ENCODE data around the gene GET3.
A peak's percentile ranks its signal among the peaks of the same experiment; 100 is the strongest.
"Not testable (repeated sequence)": the region's sequence is repeated elsewhere in the genome, so short reads cannot be mapped to it uniquely, and the experiment has no call there.

Gene GET3

DNA sequence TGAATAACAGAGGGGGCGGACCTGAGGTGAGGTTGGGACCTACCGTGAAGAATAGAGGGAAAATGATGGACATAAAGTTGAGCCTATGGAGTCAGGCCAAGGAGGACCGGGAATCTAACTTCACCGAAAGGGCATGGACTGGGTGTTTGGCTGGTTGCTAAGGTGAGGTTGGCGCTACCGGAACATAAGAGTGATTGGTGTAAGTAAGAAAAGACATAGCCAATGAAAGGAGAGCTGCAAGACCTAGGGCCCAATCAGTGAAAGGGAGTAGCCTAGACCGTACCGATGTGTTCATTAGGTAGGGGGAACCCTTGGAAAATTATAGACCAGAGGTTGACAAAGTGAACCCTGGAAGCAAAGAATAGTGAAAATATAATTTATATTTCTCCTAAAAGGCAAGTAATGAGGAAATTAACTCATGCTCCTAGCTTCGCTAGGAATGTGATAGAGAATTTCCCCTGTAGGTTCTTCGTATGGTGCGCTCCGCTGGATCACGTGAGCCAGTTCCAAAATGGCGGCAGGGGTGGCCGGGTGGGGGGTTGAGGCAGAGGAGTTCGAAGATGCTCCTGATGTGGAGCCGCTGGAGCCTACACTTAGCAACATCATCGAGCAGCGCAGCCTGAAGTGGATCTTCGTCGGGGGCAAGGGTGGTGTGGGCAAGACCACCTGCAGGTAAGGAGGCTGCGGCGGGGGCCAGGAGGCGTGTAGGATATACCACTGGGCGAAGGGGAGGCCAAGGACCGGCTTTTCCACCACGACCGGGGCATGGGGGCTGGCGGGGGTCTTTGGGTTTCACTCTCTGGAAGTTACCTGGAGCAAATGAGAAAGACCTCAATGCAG is at the start of gene GET3:
TSS of gene GET3 (plus strand) at position 503 of the 840 bp plus-strand sequence. CDS start at position 512, 9 bp downstream.
- peak; percentile 96 for DNase-seq

DNA sequence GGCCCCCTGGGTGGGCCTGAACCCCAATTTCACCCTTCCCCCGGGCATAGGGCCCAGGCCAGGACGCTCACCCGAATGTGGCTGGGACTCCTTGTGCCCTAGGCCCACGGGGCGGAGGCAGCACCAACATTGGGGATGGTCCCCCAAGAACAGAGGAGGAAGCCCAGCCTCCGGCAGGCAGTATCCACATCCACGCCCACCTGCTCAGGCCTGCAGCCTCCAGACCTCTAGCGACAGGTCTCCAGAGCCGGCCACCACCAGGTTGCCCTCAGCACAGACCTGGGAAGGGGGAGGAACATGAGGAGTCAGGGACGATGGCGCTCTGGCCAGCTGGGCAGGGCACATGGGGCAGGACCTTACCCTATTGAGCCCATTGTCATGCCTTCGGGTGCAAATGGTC is 48.3 kb upstream of the GET3 start:
- no peak for DNase-seq

DNA sequence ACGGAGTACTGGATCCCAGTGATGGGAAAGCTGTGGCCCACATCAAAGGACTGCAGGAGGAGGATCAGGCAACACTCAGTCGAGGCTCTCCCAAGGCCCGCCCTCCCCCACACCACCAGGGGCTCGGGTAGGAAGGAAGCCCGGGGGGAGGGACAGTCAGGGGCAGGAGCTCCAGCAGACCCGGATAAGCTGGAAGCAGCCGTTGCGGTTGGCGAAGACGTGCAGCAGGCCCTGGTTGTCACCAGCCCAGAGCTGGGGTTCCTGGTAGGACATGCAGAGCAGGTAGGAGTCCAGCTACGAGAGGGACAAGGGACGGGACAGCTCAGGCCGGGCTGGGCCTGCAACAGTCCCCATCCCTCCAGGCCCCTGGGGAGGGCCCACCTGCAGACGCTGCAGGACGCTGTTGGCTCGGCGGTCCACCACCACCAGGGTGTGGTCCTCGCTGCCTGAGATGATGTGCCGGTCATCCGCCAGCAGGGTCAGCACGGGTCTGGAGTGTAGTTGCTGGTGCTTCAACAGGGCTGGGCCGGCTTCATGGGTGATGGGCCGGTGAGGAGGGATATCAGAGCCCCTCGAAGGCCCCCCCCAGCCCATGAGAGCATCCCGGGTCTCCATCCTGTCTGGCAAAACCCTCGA is 47.6 kb upstream of the GET3 start:
- DNase-seq = peak; percentile 91

DNA sequence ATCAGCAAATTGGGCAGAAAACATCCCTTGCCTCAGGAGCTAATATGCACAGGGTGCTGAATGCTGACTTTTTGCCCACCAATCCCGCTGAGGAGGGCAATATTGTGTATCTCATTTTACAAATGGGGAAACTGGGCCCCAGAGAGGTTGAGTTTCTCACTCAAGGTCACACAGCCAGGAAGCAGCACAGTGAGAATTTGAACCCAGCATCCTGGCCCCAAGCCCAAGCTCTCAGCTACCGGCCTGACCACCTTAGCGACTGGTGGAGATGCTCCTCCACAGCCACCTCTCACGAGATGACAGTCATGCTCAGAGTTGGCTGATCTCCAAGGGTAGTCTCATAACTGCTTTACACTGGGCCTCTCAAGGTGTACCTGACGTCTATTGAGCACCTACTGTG is 44.3 kb upstream of the GET3 start:
- DNase-seq = no peak

DNA sequence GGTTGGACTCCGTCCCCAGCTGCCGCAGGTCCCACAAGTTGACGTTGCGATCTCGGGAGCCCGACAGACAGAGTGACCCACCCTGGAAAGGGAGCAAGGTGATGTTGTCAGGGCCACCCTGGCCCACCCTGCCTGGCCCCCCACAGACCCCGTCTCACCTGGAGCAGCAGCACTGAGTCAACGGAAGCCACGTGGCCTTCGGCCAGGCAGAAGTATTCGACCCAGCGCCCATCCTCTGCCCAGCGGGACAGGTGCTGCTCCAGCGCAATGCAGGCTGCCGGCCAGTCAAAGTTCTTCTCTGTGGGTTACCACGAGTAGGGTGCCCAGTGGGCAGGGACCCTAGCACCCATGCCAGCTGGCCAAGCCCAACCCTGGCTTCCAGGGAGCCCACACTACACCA is 42.7 kb upstream of the GET3 start:
- no peak for DNase-seq

DNA sequence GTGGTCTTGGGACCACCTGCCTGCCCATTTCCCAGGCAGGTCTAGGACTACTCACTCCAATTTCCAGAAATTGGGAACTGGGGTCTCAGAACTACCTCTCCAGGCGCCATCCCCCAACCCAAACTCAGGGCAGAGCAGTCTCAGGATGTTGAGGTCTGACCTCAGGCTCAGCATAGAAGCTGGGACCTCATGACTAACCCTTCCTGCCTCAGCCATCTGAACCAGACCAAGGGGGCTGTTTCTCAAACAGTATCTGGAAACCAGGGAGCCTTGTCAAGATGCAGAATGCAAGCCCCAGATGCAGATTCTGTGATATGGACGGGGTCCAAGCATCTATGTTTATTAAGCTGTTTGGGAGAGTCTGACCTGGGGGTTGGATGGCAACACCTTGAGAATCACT is 42.2 kb upstream of the GET3 start:
- DNase-seq = peak; percentile 36

DNA sequence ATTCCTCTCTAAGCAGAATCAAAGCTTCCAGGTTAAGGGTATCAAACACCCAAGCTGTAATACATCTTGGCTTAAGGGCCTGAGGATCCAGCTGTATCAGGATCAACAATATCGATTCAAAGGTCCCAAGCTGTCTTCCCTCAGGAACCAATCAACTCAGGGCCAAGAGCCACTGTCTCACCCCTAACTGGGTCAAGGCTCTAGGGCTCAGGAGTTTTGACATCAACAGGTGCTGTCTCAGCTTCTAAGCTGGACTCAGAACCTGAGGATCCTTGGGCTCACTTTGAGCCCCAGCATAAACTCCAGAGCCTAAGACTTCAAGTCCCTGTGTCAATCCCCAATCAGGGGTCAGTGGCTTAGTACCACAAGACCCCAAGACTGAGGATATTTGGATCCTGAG is 41.8 kb upstream of the GET3 start:
- DNase-seq = no peak

DNA sequence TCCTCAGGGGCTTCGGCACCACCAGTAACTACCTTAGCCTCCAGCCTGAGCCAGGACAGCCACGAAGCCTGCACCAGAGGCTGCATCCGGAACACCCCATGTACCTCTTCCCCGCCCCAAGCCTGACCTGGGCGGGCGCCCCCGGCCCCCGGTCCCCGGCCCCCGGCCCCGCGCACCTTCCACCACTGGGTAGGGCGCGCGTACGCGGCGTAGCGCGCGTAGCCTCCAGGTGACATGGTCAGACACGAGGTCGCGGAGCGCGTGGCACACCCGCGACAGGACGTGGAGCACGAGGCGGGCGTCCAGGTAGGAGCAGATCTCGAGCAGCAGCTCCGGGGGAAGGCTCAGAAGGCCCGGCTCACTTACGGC is 41.3 kb upstream of the GET3 start:
- no peak for DNase-seq

DNA sequence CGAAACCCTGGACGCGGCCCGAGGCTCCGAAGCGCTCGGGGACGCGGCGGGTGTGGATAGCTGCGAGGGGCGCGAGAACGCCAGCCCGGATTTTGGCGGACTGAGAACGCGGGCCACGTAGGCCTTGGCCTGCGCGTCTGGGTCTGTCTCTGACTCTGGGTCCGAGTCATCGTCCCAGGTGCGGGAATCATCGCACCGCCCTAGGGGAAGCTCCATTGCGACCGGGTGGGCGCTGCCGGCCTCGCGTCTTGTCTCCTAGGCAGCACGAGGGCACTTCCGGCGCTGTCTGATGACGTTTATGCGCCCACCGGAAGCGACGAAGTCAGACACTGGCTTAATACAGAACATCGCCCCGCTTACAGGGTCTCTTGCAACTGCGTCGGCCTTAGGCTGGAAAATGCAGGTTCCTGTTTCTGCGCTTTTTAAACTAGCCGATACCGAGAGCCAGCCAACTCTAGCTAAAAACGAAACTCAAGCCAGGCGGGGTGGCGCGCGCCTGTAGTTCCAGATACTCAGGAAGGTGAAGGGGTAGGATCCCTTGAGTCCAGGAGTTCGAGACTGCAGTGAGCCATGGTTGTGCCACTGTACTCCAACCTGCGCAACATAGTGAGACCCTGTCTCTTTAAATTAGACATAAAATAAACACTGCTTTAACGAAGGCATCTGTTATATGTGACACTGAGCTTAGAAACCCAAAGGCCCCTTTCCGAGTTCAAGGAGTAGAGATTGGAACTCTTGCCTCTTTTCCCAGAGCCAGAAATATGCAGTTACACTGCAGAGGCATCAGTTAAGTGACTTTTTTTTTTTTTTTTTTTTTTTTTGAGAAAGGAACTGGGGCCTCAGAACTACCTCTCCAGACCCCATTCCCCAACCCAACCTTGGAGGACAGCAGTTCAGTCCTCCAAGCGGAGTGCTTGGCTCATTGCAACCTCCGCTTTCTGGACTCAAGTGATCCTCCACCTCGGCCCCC is 40.6 kb upstream of the GET3 start, which contains the start of gene FBXW9:
TSS of gene FBXW9 (minus strand) at position 266 of the 970 bp plus-strand sequence. CDS start at position 216, 50 bp downstream.
- peak; percentile 94 for DNase-seq

DNA sequence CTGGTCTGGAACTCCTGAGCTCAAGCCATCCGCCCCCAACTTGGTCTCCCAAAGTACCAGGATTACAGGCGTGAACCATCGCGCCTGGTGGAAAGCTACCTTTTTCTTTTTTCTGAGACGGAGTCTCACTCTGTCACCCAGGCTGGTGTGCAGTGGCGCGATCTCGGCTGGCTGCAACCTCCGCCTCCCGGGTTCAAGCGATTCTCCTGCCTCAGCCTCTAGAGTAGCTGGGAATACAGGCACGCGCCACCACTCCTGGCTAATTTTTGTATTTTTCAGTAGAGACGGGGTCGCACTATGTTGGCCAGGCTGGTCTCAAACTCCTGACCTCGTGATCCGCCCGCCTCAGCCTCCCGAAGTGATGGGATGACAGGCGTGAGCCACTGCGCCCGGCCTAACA is 39.9 kb upstream of the GET3 start:
- not testable (repeated sequence) for DNase-seq

DNA sequence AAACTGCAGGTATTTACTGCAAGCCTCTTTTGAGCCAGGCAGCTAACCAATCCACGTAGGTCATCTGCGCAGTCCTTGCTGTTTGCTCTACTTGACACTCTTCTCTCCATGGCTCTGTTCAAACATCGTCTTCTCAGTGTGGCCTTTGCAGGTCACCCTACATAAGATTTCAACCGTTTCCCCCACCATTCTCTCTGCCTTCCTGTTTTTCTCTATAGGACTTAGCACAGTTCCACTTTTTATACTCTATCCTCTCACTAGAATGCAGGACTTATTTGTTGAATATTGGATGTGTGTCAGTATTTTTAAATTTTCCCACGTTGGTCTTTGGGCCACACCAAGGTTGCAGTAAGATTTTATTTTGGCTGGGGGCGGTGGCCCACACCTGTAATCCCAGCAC is 39.2 kb upstream of the GET3 start:
- DNase-seq = no peak

DNA sequence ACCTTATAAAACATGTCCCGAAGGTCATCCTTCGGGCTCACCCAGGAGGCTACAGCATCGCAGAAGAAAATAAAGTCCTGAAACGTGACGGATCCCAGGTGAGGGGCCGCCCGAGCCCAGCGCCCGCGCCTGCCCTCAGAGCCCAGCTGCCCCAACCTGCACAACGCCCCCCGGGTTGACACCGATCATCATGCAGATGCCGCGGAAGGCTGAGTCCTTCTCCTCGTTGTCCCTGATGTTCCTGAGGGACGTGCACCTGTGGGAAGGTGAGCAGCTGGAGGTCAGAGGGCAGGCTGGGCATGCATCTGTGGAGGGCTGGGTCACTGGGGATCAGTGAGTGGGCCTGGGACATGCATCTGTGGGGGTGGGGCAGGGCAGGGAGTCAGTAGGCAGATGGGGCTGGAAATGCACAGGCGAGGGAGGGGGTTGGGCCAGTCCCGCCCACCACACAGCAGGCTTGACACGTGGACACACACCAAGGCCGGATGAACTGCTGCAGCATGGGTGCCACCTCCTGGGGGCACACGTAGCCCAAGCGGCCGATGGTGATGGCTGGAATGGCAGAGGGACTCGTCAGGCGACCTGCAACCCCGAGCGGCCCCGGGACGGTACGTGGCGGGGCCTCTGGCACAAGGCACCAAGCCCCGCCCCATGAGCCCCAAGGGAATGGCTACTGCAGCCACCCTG is 35.6 kb upstream of the GET3 start:
- DNase-seq = no peak

DNA sequence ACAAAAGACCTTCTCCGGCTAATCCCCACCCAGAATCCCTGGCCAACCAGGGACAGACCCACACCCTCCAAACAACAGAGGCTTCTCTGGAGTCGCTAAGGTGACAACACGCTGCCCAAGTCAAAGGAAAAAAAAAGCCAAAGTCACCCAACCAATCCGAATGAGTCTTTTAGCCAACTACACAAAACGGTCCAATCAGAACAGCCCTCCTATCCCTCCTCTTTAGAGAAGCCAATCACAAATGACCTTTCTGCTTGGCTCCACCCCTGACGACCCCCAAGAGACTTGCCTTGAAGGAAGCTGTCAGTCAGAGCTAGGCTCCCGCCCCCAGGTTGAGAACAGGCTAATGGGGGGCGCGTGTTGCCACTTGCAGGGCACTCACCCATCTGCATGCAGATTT is 34.3 kb upstream of the GET3 start:
- DNase-seq = peak; percentile 46

DNA sequence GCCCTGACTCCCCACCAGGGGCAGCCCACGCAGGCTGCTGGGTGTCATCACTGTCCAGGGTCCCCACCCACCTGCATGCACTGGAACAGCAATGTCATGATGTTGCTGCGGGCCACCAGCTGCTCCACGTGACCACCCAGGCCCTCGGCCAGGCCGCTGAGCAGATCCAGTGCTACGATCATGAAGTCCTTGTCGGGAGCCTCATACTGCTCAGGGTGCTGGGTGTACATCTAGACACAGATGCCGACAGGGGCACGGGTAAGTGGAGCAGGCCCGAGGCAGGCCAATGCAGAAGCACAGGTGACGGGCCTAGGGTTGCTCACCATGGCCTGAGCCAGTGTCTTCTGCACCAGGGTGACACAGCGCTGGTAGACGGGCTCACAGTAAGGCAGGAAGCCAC is 32.1 kb upstream of the GET3 start:
- DNase-seq = no peak

DNA sequence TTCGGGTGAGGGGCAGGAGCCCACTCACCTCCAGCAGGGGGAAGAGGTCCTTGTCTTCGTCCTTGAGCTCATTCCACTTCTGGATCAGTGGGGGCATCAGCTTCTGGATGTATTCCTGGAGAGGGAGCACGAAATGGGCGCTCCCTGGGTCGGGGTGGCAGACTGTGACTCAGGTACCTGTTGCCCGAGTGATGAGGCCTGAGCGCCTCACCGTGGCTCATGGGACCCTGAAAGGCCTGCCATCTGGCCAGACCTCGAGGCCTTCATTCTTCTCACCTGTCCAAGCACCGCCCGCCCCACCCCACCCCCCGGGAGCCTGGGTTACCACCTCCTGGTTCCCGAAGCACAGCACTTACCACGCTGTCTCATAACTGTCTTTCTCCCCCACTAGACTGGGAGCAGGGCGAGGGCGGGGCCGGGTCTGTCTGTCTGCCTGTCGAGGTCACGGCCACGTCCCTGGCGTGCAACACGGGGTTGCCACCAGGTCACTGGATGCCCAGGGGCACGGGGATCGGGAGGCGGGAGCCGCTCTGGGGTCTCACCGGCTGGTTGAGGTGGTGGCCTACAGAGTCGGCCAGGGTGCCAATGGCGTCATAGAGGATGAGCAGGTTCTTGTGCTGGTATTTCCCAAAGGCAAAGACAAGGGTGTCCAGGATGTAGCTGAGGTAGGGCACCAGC is 31.5 kb upstream of the GET3 start:
- DNase-seq = no peak

DNA sequence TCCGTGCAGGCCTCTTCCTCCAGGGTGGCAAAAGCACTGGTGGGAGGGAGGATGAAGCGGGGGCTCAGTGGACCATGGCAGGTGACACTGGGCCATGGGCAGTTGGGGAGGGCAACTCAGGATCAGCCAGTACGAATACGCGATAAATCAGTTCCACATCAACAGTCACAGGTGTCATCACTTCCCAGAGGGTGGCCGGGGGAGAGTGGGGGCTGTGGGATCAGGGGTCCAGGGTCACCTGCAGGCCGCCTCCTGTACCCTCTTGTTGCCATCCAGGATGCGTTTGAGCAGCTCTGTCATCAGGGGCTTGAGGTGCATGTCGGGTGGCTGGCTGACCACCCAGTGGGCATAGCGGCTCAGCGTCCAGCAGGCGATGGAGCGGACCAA is 31.0 kb upstream of the GET3 start:
- no peak for DNase-seq

DNA sequence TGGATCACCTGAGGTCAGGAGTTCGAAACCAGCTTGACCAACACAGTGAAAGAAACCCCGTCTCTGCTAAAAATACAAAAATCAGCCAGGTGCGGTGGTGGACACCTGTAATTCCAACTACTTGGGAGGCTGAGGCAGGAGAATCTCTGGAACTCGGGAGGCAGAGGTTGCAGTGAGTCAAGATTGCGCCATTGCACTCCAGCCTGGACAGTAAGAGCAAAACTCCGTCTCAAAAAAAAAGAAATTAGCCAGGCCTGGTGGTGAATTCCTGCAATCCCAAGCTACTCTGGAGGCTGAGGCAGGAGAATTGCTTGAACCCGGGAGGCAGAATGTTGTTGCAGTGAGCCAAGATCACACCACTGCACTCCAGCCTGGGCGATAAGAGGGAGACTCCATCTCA is 28.7 kb upstream of the GET3 start:
- DNase-seq = no peak

DNA sequence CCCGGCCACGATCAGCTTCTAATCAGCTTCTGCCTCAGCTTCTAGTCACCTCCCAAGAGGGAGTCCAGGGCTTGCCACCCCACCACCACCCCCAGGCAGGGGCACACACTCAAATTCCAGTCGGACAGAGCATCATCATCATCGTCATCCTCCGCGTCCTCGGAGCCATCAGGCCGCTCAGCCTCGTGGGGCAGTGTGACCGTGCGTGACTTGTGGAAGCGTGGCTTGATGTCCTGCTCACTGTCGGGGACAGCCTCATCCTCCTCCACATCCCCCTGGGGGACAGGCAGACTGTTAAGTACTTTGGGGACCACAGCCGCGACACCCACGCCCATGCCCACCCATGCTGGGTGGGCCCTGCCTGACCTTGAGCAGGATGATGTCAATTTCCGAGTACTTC is 26.1 kb upstream of the GET3 start:
- no peak for DNase-seq

DNA sequence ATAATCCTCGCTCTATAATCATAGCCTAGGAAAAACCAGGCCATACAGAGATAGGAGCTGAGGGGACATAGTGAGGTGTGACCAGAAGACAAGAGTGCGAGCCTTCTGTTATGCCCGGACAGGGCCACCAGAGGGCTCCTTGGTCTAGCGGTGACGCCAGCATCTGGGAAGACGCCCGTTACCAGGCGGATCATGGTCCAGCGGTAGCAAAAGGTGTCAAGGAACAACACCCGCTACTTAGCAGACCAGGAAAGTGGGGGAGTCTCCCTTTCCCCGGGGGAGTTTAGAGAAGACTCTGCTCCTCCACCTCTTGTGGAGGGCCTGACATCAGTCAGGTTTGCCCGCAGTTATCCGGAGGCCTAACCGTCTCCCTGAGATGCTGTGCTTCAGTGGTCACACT is 25.2 kb upstream of the GET3 start:
- DNase-seq = not testable (repeated sequence)

DNA sequence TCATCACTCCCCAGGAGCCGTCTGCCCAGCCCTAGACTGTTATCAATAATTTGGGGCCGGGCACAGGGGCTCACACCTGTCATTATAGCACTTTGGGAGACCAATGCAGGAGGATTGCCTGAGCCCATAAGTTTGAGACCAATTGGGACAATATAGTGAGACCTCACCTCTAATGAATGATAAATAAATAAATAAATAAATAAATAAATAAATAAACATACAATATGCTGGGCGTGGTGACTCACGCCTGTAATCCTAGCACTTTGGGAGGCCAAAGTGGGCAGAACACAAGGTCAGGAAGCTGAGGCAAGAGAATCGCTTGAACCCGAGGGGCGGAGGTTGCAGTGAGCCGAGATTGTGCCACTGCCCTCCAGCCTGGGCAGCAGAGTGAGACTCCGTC is 24.0 kb upstream of the GET3 start:
- not testable (repeated sequence) for DNase-seq

DNA sequence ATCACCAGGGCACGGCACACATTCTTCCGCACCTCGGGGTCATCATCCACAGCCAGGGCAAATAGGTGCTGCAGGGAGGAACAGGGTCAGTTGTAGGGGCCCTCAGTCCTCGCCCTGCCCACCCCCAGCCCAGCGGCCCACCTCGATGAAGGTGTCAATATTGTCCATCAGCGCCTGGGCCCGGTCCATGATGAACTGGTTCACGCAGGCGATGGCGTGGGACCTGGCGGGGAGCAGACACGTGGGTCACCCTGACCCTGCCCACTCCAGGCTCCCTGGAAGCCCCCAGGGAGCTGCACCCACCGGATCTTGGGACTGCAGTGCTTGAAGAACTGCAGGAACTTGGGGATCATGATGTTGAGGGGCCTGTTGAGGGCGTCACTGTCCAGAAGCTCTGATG is 22.2 kb upstream of the GET3 start:
- DNase-seq = no peak

DNA sequence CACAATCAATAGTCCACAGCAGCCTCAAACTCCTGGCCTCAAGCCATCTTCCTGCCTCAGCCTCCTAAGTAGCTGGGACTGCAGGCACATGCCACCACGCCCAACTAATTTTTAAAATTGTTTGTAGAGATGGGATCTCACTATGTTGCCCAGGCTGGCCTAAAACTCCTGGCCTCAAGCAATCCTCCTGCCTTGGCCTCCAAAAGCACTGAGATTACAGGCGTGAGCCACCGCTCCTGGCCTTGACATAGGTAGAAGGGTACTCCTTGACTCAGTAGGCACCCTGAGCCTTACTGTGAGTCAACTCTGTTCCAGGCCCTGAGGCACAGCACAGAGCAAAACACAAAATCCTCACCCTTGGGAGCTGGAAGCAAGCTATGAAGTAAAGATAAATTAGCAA is 21.4 kb upstream of the GET3 start:
- no peak for DNase-seq
